ENCODE data around the gene PARP1.

PARP1 gene

GRCh38 chr1:226371866-226372490 lies 35.9 kb downstream of the PARP1 start:
- DNase-seq = no peak

- no peak for DNase-seq
Measured at GRCh38 chr1:226371027-226371694, 36.7 kb downstream of the PARP1 start.

- no peak for DNase-seq
Measured at GRCh38 chr1:226370144-226370923, 37.6 kb downstream of the PARP1 start.

- no peak for DNase-seq
Measured at GRCh38 chr1:226369110-226369509, 38.8 kb downstream of the PARP1 start.

- no peak for DNase-seq
Measured at GRCh38 chr1:226366290-226366689, 41.6 kb downstream of the PARP1 start.

GRCh38 chr1:226365831-226366231 lies 42.1 kb downstream of the PARP1 start:
- no peak for DNase-seq

- no peak for DNase-seq
Measured at GRCh38 chr1:226364901-226365565, 42.9 kb downstream of the PARP1 start.

- DNase-seq = no peak
Measured at GRCh38 chr1:226364514-226364899, 43.4 kb downstream of the PARP1 start.

- no peak for DNase-seq
Measured at GRCh38 chr1:226363801-226364513, 43.9 kb downstream of the PARP1 start.

- DNase-seq = no peak
Measured at GRCh38 chr1:226362891-226363447, 44.9 kb downstream of the PARP1 start.

- no peak for DNase-seq
Measured at GRCh38 chr1:226362361-226362760, 45.5 kb downstream of the PARP1 start.

GRCh38 chr1:226360106-226360746 lies 47.7 kb downstream of the PARP1 start:
- DNase-seq = no peak

GRCh38 chr1:226357416-226357815 lies 50.5 kb downstream of the PARP1 start:
- DNase-seq = no peak

GRCh38 chr1:226355669-226356551 lies 52.0 kb downstream of the PARP1 start:
- no peak for DNase-seq

- no peak for DNase-seq
Measured at GRCh38 chr1:226355016-226355415, 52.9 kb downstream of the PARP1 start.

GRCh38 chr1:226353698-226354525 lies 54.0 kb downstream of the PARP1 start:
- DNase-seq = no peak

GRCh38 chr1:226351709-226352108 lies 56.2 kb downstream of the PARP1 start:
- DNase-seq = no peak

GRCh38 chr1:226350519-226350865 lies 57.4 kb downstream of the PARP1 start:
- no peak for DNase-seq

- DNase-seq = no peak
Measured at GRCh38 chr1:226349801-226350518, 57.9 kb downstream of the PARP1 start.

All from activated naive CD4-positive, alpha-beta T cell (primary cell).